Measurements from ENCODE around the gene EXOC7.

GRCh38 chr17:76076146-76076764 lies 27.3 kb downstream of the EXOC7 start:
- TF ChIP-seq, protein P1, sequence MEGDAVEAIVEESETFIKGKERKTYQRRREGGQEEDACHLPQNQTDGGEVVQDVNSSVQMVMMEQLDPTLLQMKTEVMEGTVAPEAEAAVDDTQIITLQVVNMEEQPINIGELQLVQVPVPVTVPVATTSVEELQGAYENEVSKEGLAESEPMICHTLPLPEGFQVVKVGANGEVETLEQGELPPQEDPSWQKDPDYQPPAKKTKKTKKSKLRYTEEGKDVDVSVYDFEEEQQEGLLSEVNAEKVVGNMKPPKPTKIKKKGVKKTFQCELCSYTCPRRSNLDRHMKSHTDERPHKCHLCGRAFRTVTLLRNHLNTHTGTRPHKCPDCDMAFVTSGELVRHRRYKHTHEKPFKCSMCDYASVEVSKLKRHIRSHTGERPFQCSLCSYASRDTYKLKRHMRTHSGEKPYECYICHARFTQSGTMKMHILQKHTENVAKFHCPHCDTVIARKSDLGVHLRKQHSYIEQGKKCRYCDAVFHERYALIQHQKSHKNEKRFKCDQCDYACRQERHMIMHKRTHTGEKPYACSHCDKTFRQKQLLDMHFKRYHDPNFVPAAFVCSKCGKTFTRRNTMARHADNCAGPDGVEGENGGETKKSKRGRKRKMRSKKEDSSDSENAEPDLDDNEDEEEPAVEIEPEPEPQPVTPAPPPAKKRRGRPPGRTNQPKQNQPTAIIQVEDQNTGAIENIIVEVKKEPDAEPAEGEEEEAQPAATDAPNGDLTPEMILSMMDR (conservative IDR thresholded peaks at IDR 0.05 in 1 of 2, IDR thresholded peaks at IDR 0.05 in 1 of 2; ENCODE audit: extremely low read depth in 1 of 2, insufficient read depth in 1 of 2, low read depth in 1 of 2, low read length in 2 of 2): no peak
- no peak for TF ChIP-seq EZH2 (IDR thresholded peaks at IDR 0.05; ENCODE audit: borderline replicate concordance, low read length)
